ENCODE data around the gene KCNK1. TPM values are rescaled to one million over a fixed set of nuclear protein-coding genes. Genes with fewer than 3 reads are reported as not detected.
"Not testable (repeated sequence)": the region's sequence is repeated elsewhere in the genome, so short reads cannot be mapped to it uniquely, and the experiment has no call there.

The KCNK1 gene
- polyA plus RNA-seq, 1 experiment, result 0.66 TPM

GRCh38 chr1:233614173-233614742 is 352 bp downstream of the KCNK1 start:
- POLR2A ChIA-PET, result no interaction called here
- Histone ChIP-seq H3K4me3 (ENCODE audit: low read depth, low read length) (peak overlapping the region; percentile 55), H3K27ac (ENCODE audit: low read depth, low read length) (no peak overlapping the region), H3K27me3 (ENCODE audit: control insufficient read depth, insufficient read depth, low read length) (no peaks in the 10 kb centered on the region), H3K9me3 (ENCODE audit: control insufficient read depth, insufficient read depth, low read length) (peaks cover 3% of the 10 kb centered on the region; the same call in 1 of the 2 replicates)
- DNase-seq (ENCODE audit: low read depth, low spot score), result no peak
- CTCF ChIA-PET, result no interaction called here
- TF ChIP-seq CTCF (IDR thresholded peaks at IDR 0.05; ENCODE audit: low read depth, low read length), result no peak

DNA sequence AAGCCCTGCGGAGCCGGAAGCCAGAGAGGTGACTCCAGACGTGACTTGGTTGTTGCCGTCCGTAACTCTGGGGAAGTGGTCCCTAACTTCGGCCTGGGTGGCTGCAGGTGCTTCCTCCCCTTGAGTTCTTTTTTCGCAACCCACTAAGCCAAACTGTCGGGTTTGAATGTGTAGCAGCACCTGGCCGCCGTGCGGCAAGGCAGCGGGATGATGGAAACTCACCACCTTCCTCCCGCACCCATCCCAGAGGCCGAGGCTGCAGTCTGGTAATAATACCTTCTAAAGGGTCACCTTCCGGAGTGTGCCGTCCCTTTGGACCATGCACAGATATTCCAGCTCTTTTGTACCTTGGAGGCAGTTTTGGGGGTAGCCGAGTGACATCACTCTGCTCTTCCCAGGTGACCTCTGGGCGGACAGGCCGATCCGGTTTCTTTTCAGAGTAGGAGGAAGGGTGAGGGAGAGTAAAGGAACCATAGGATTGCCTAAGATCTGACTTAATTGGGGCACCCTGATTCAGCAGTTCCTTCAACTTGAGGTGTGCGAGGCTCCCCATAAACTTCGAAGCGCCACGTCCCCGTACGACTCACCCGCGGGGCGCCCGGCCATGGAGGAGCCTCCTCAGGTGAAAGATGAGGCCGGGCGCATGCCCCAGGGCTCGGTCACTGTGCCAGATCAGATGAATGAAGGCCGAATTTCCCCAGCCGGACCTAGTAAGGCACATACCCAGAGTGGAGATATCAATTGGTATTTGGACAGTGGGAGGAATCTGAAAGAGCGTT is 1.0 kb downstream of the KCNK1 start:
- Histone ChIP-seq H3K27ac (ENCODE audit: low read depth, low read length) (no peak overlapping the region), H3K27me3 (ENCODE audit: control insufficient read depth, insufficient read depth, low read length) (no peaks in the 10 kb centered on the region), H3K9me3 (ENCODE audit: control insufficient read depth, insufficient read depth, low read length) (peaks cover 3% of the 10 kb centered on the region; the same call in 1 of the 2 replicates), H3K4me3 (ENCODE audit: low read depth, low read length) (peak overlapping the region; percentile 42)
- no peak for TF ChIP-seq CTCF (IDR thresholded peaks at IDR 0.05; ENCODE audit: low read depth, low read length)
- no peak for DNase-seq (ENCODE audit: low read depth, low spot score)
- POLR2A ChIA-PET, result no interaction called here
- CTCF ChIA-PET, result no interaction called here

GRCh38 chr1:233615571-233615970 is 1.7 kb downstream of the KCNK1 start:
- ChIA-PET CTCF (no interaction called here), POLR2A (no interaction called here)
- Histone ChIP-seq H3K27ac (ENCODE audit: low read depth, low read length) (no peak overlapping the region), H3K9me3 (ENCODE audit: control insufficient read depth, insufficient read depth, low read length) (peaks cover 3% of the 10 kb centered on the region; the same call in 1 of the 2 replicates), H3K4me3 (ENCODE audit: low read depth, low read length) (no peak overlapping the region), H3K27me3 (ENCODE audit: control insufficient read depth, insufficient read depth, low read length) (no peaks in the 10 kb centered on the region)
- TF ChIP-seq CTCF (IDR thresholded peaks at IDR 0.05; ENCODE audit: low read depth, low read length), result no peak
- no peak for DNase-seq (ENCODE audit: low read depth, low spot score)

DNA sequence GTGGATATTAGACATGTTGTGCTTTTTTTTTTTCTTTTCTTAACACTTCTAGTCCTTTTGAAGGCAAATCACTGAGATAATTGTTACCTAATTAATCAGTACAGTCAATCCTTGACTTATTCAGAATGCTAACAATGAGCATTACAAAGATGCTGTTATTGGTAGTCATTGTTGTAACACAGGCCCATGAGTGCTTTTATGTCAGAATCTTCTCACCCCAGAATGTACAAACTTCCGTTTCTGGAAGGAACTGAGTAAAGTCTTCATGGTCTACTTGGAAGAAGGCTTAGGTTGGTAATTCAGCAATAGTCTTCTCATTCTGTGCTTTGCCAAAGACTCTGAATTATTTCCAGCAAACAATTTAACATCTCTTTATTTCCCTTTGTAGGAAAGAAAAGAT is 3.1 kb downstream of the KCNK1 start:
- DNase-seq (ENCODE audit: low read depth, low spot score), result no peak
- Histone ChIP-seq H3K4me3 (ENCODE audit: low read depth, low read length) (no peak overlapping the region), H3K27me3 (ENCODE audit: control insufficient read depth, insufficient read depth, low read length) (no peaks in the 10 kb centered on the region), H3K27ac (ENCODE audit: low read depth, low read length) (no peak overlapping the region), H3K9me3 (ENCODE audit: control insufficient read depth, insufficient read depth, low read length) (peaks cover 3% of the 10 kb centered on the region; the same call in 1 of the 2 replicates)
- POLR2A ChIA-PET, result no interaction called here
- CTCF ChIA-PET, result no interaction called here
- no peak for TF ChIP-seq CTCF (IDR thresholded peaks at IDR 0.05; ENCODE audit: low read depth, low read length)

- H3K4me3 ChIP-seq (ENCODE audit: low read depth, low read length); H3K9me3 ChIP-seq (ENCODE audit: control insufficient read depth, insufficient read depth, low read length); CTCF ChIA-PET; DNase-seq (ENCODE audit: low read depth, low spot score); H3K27ac ChIP-seq (ENCODE audit: low read depth, low read length); POLR2A ChIA-PET; H3K27me3 ChIP-seq (ENCODE audit: control insufficient read depth, insufficient read depth, low read length): not testable (repeated sequence)
Observed at GRCh38 chr1:233619414-233619813, 5.5 kb downstream of the KCNK1 start.

Measured in AG04450 (cell line).